ENCODE measurements around the gene ZIC1. TPM values are rescaled to one million over a fixed set of nuclear protein-coding genes. Genes with fewer than 3 reads are reported as not detected.

Gene ZIC1
- total RNA-seq, 1 donor from 2014 or later: not detected

DNA sequence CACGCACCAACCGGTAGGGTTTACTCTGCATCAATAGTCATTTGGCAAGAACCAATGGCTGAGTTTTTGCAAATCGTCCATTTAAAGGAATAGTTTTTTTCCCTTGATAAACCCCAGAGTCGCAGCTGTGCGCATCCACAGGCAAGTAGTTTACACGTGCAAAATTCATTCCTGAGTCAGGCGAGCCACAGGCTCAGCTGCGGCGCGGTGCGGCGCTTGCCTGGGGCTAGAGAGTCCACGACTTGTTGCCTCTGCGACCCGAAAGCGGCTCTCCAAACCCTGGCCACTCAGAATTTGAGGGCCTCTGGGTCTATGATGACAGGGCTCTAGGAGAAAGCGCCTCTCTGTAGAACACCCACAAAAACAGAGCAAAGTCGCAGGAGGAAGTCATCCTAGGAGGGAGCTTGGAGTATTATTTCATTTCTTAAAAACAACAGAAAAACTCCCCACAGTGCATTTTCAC is 39.5 kb upstream of the ZIC1 start:
- Histone ChIP-seq H3K4me3 (ENCODE audit: low read depth, low read length) (no peak overlapping the region), H3K36me3 (ENCODE audit: control insufficient read depth, insufficient read depth, low read length) (no peaks in the 10 kb centered on the region), H3K27me3 (ENCODE audit: control insufficient read depth, insufficient read depth, low read length) (peaks cover 52% of the 10 kb centered on the region)
- DNase-seq (ENCODE audit: low read depth): no peak
- TF ChIP-seq, protein P1, sequence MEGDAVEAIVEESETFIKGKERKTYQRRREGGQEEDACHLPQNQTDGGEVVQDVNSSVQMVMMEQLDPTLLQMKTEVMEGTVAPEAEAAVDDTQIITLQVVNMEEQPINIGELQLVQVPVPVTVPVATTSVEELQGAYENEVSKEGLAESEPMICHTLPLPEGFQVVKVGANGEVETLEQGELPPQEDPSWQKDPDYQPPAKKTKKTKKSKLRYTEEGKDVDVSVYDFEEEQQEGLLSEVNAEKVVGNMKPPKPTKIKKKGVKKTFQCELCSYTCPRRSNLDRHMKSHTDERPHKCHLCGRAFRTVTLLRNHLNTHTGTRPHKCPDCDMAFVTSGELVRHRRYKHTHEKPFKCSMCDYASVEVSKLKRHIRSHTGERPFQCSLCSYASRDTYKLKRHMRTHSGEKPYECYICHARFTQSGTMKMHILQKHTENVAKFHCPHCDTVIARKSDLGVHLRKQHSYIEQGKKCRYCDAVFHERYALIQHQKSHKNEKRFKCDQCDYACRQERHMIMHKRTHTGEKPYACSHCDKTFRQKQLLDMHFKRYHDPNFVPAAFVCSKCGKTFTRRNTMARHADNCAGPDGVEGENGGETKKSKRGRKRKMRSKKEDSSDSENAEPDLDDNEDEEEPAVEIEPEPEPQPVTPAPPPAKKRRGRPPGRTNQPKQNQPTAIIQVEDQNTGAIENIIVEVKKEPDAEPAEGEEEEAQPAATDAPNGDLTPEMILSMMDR (IDR thresholded peaks at IDR 0.05; ENCODE audit: insufficient read depth, low read length, poor library complexity, severe bottlenecking): no peak

DNA sequence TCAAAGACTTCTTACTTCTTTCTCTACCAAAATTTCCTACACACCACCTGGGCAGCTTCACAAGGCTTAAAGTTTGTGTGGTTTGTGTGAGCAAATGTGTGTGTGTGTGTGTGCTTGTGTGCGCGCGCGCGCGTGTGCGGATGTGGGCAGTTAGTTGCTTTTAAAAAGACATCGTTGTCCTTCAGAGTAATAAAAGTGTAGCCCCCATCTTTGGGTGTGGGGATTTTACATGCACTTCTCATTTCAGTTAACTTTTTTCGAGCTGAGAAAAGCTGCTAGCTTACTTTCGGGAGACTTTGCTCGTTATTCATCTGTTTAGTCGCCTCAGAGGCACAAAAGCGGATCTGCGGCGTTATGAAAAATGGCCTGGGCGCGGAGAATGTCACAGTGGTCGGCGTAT is 38.8 kb upstream of the ZIC1 start:
- peaks cover 56% of the 10 kb centered on the region for H3K27me3 ChIP-seq (ENCODE audit: control insufficient read depth, insufficient read depth, low read length)
- no peaks in the 10 kb centered on the region for H3K36me3 ChIP-seq (ENCODE audit: control insufficient read depth, insufficient read depth, low read length)
- H3K4me3 ChIP-seq (ENCODE audit: low read depth, low read length): no peak overlapping the region

DNA sequence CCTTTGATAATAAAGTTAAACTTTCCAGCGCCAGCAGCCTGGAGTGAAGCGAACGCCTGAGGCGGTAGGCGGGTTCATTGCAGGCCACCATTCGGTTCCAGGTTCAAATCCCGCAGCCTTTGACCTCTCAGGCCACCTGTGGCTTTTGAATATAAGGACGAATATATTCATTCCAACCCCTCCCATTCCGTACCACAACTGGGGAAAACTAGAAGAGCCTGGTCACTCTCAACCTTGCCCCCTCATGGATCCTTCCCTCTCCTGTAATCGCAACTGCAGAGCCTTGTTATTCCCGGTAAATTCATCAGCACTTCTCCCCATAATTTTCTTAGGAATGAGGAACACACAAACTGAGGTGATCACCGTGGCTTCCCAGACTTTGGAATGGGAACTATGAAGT is 38.0 kb upstream of the ZIC1 start:
- DNase-seq (ENCODE audit: low read depth): no peak
- no peaks in the 10 kb centered on the region for H3K36me3 ChIP-seq (ENCODE audit: control insufficient read depth, insufficient read depth, low read length)
- H3K4me3 ChIP-seq (ENCODE audit: low read depth, low read length): no peak overlapping the region
- peaks cover 56% of the 10 kb centered on the region for H3K27me3 ChIP-seq (ENCODE audit: control insufficient read depth, insufficient read depth, low read length)
- TF ChIP-seq, protein P1 (IDR thresholded peaks at IDR 0.05; ENCODE audit: insufficient read depth, low read length, poor library complexity, severe bottlenecking): no peak

More for the DNA sequence above, 38.8 kb upstream of the ZIC1 start:
- DNase-seq (ENCODE audit: low read depth): no peak
- TF ChIP-seq, protein P1 (IDR thresholded peaks at IDR 0.05; ENCODE audit: insufficient read depth, low read length, poor library complexity, severe bottlenecking): no peak

DNA sequence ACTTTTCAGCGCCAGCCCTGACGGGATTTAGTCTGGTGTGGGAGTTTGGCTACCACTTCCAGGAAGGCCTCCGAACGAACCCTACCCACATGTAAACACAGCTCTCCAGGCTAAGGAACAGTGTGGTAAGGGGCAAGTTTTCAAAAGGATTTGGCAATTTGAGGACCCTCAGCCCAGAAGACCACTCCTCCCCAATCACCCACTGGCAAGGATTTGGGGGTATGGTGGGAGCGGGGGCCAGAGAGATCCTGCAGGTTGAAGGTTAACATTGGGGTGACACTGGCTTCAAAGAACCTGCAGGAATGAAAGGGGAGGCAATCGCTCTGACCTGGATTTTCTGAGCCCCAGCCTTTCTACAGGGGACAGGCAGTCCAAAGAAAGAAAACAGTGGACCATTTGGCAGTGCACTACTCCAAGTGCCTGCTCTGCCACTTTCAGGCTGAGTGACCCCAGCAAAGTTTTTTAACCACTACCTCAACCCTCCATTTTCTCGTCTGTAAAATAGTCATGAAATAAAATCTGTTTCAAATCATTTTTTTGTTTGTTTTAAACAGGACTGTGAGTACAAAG is 37.3 kb upstream of the ZIC1 start:
- Histone ChIP-seq H3K36me3 (ENCODE audit: control insufficient read depth, insufficient read depth, low read length) (no peaks in the 10 kb centered on the region), H3K4me3 (ENCODE audit: low read depth, low read length) (no peak overlapping the region), H3K27me3 (ENCODE audit: control insufficient read depth, insufficient read depth, low read length) (peaks cover 56% of the 10 kb centered on the region)
- TF ChIP-seq, protein P1 (IDR thresholded peaks at IDR 0.05; ENCODE audit: insufficient read depth, low read length, poor library complexity, severe bottlenecking): no peak
- no peak for DNase-seq (ENCODE audit: low read depth)

DNA sequence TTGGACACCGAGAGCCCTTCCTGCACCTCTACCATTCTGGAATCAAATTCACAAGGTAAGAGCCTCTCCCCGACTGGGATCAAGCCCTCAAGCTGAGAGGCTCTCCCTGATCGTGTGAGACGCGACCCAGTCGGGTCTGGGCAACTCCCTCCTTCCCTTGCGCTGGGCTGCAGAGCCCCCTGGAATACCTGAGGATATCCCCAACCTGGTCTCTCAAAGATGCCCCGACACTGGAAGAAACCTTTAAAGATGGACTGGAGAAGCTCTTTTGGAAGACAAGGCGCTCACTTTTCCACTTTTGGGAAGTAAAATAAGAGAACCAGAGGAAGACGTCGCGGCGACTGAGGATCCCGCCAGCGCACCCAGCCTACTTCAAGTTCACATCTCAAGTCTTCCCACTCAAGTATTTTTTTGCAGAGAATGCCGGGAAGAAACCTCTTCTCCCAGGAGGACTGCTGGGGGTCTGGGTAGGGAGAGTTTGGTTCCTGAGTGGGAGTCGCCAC is 36.6 kb upstream of the ZIC1 start:
- Histone ChIP-seq H3K27me3 (ENCODE audit: control insufficient read depth, insufficient read depth, low read length) (peaks cover 61% of the 10 kb centered on the region), H3K4me3 (ENCODE audit: low read depth, low read length) (no peak overlapping the region), H3K36me3 (ENCODE audit: control insufficient read depth, insufficient read depth, low read length) (no peaks in the 10 kb centered on the region)
- DNase-seq (ENCODE audit: low read depth): no peak
- TF ChIP-seq, protein P1 (IDR thresholded peaks at IDR 0.05; ENCODE audit: insufficient read depth, low read length, poor library complexity, severe bottlenecking): no peak

DNA sequence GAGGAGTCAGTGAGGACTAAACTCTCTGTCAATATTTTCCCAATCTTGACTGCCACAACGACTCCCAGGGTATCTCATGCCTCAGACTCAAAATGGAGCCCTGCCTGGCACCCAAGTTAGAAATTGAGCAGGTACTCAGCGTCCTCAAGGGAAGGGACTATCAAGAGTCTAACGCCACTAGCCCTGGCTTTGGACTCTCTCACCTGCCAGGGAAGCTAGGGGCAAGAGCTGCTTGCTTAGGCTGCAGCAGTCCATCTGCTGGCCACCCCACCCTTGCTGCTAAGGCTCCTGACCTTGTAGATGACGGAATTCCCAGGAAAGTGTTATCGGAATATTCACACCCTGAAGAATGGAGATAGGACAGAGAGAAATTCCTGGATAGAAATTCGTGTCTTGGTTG is 35.9 kb upstream of the ZIC1 start:
- H3K4me3 ChIP-seq (ENCODE audit: low read depth, low read length): no peak overlapping the region
- no peak for DNase-seq (ENCODE audit: low read depth)
- TF ChIP-seq, protein P1 (IDR thresholded peaks at IDR 0.05; ENCODE audit: insufficient read depth, low read length, poor library complexity, severe bottlenecking): no peak
- H3K36me3 ChIP-seq (ENCODE audit: control insufficient read depth, insufficient read depth, low read length): no peaks in the 10 kb centered on the region
- peaks cover 65% of the 10 kb centered on the region for H3K27me3 ChIP-seq (ENCODE audit: control insufficient read depth, insufficient read depth, low read length)

Measured in kidney epithelial cell (primary cell).